SU-DHL-6 (cell line): ENCODE data around the gene ACKR2.

Experiments
- H2AFZ ChIP-seq: fragments of 200-600 bp; sonication (generic); 2 replicates; pipeline ENCODE4 v1.6.1; 2014; ENCODE audit warnings: low read depth, mild to moderate bottlenecking, moderate library complexity, mixed read lengths, antibody characterized with exemption, low read length; ENCODE audit not compliant: severe bottlenecking
- H3F3A ChIP-seq: fragments of 200-600 bp; shearing (Covaris generic); 2 replicates; pipeline ENCODE4 v1.6.0; 2016; ENCODE audit warnings: antibody characterized with exemption, mild to moderate bottlenecking; ENCODE audit not compliant: insufficient read depth
- H3K27ac ChIP-seq: fragments of 200-600 bp; sonication (generic); 2 replicates; pipeline ENCODE4 v1.5.1; 2016; ENCODE audit warnings: low read depth, mild to moderate bottlenecking, low read length, moderate library complexity, mixed read lengths
- H3K27me3 ChIP-seq: fragments of 200-600 bp; sonication (generic), shearing (Covaris generic); 2 replicates; pipeline ENCODE4 v1.6.0; 2014; ENCODE audit warnings: mild to moderate bottlenecking, low read length
- H3K36me3 ChIP-seq: fragments of 200-600 bp; sonication (generic); 2 replicates; pipeline ENCODE4 v1.6.1; 2014; ENCODE audit warnings: mild to moderate bottlenecking, low read length, mixed read lengths
- H3K4me2 ChIP-seq: fragments of 300-600, 200-600 bp; shearing (Covaris generic), sonication (generic); 2 replicates; pipeline ENCODE4 v1.6.0; 2014; ENCODE audit warnings: low read length, low read depth, mild to moderate bottlenecking; ENCODE audit not compliant: poor library complexity, severe bottlenecking
- H3K4me3 ChIP-seq: fragments of 200-600 bp; sonication (generic); 2 replicates; pipeline ENCODE4 v1.5.1; 2014; ENCODE audit warnings: antibody characterized with exemption, low read length, mild to moderate bottlenecking, mixed read lengths; ENCODE audit not compliant: insufficient read depth, poor library complexity, severe bottlenecking
- H3K79me2 ChIP-seq: fragments of 200-600 bp; sonication (generic); 2 replicates; pipeline ENCODE4 v1.6.1; 2014; ENCODE audit warnings: mild to moderate bottlenecking, low read length, moderate library complexity; ENCODE audit not compliant: insufficient read depth
- H3K9ac ChIP-seq: fragments of 200-600 bp; sonication (generic); 2 replicates; pipeline ENCODE4 v1.7.0; 2014; ENCODE audit warnings: mild to moderate bottlenecking, low read length
- H3K9me2 ChIP-seq: fragments of 200-600 bp; sonication (generic); replicated peaks from 2 replicates; pipeline ENCODE4 v1.6.1; 2014; ENCODE audit warnings: low read length; ENCODE audit not compliant: insufficient read depth
- H3K9me3 ChIP-seq: fragments of 200-600 bp; sonication (generic); 2 replicates; pipeline ENCODE4 v1.6.1; 2014; ENCODE audit warnings: low read length, mixed read lengths; ENCODE audit not compliant: insufficient read depth
- H4K20me1 ChIP-seq: fragments of 200-600 bp; sonication (generic); 2 replicates; pipeline ENCODE4 v1.6.1; 2014; ENCODE audit warnings: low read depth, mild to moderate bottlenecking, antibody characterized with exemption, low read length, moderate library complexity, mixed read lengths
- EZH2phosphoT487 ChIP-seq: fragments of 200-600 bp; sonication (generic), shearing (Covaris generic); conservative IDR thresholded peaks from 2 replicates; pipeline ENCODE4 v1.6.1; 2018; ENCODE audit warnings: mild to moderate bottlenecking, antibody characterized with exemption, low read length, moderate library complexity, mixed read lengths
- TF ChIP-seq, protein P1 (sequence below): fragments of 200-600 bp; sonication (generic); IDR thresholded peaks from one replicate; pipeline ENCODE4 v1.5.1; 2017; ENCODE audit warnings: antibody characterized with exemption, mild to moderate bottlenecking, low read length, moderate library complexity; ENCODE audit not compliant: insufficient read depth, poor library complexity, severe bottlenecking

ACKR2 gene

DNA sequence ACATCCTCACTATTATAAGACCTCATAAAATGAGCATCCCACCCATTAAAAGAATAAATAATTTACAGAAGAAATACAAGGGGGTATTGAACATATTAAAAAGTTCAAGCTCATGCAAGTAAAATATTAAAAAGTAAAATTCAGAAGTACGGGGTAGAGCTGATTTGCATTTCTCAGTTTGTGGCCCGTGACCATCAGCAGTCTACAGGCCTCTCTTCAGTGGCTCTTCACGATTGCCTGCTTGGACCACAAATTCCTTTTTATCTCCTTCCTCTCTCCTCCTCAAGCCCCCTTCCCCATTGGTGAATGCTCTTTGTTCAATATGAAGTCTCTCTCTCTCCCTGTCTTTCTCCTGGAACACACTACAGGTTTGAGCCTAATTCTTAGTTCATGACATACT, 47.3 kb downstream of the ACKR2 start:
- Histone ChIP-seq H3K9me2 (no peaks in the 10 kb centered on the region), H3K9me3 (no peaks in the 10 kb centered on the region), H3K27ac (no peak overlapping the region), H4K20me1 (no peaks in the 10 kb centered on the region), H3K4me3 (no peak overlapping the region), H3K9ac (no peak overlapping the region), H3K79me2 (no peaks in the 10 kb centered on the region), H3F3A (no peaks in the 10 kb centered on the region), H2AFZ (no peak overlapping the region), H3K27me3 (no peaks in the 10 kb centered on the region), H3K4me2 (no peak overlapping the region), H3K36me3 (no peaks in the 10 kb centered on the region)
- TF ChIP-seq, protein P1, sequence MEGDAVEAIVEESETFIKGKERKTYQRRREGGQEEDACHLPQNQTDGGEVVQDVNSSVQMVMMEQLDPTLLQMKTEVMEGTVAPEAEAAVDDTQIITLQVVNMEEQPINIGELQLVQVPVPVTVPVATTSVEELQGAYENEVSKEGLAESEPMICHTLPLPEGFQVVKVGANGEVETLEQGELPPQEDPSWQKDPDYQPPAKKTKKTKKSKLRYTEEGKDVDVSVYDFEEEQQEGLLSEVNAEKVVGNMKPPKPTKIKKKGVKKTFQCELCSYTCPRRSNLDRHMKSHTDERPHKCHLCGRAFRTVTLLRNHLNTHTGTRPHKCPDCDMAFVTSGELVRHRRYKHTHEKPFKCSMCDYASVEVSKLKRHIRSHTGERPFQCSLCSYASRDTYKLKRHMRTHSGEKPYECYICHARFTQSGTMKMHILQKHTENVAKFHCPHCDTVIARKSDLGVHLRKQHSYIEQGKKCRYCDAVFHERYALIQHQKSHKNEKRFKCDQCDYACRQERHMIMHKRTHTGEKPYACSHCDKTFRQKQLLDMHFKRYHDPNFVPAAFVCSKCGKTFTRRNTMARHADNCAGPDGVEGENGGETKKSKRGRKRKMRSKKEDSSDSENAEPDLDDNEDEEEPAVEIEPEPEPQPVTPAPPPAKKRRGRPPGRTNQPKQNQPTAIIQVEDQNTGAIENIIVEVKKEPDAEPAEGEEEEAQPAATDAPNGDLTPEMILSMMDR = no peak
- no peak for TF ChIP-seq EZH2phosphoT487

DNA sequence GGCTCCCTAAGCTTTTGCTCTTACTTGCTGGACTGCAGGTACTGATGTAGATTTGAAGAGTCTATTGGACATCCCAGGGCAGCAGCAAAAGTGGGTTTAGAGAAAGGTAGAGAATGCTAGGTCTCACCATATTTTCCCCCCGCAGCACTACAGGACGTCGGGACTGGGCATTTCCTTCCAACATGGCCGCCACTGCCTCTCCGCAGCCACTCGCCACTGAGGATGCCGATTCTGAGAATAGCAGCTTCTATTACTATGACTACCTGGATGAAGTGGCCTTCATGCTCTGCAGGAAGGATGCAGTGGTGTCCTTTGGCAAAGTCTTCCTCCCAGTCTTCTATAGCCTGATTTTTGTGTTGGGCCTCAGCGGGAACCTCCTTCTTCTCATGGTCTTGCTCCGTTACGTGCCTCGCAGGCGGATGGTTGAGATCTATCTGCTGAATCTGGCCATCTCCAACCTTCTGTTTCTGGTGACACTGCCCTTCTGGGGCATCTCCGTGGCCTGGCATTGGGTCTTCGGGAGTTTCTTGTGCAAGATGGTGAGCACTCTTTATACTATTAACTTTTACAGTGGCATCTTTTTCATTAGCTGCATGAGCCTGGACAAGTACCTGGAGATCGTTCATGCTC, 55.2 kb downstream of the ACKR2 start:
- TF ChIP-seq EZH2phosphoT487 = no peak
- TF ChIP-seq, protein P1 = no peak
- no peak overlapping the region for H3K9ac ChIP-seq
- H3K9me2 ChIP-seq = no peaks in the 10 kb centered on the region

DNA sequence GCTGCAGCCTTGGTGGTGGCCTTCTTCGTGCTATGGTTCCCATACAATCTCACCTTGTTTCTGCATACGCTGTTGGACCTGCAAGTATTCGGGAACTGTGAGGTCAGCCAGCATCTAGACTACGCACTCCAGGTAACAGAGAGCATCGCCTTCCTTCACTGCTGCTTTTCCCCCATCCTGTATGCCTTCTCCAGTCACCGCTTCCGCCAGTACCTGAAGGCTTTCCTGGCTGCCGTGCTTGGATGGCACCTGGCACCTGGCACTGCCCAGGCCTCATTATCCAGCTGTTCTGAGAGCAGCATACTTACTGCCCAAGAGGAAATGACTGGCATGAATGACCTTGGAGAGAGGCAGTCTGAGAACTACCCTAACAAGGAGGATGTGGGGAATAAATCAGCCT, 56.0 kb downstream of the ACKR2 start:
- H3K27me3 ChIP-seq = no peaks in the 10 kb centered on the region
- H3K36me3 ChIP-seq = no peaks in the 10 kb centered on the region
- H3K79me2 ChIP-seq = no peaks in the 10 kb centered on the region
- H4K20me1 ChIP-seq = no peaks in the 10 kb centered on the region
- TF ChIP-seq EZH2phosphoT487 = no peak
- TF ChIP-seq, protein P1 = no peak
- no peaks in the 10 kb centered on the region for H3F3A ChIP-seq
- no peak overlapping the region for H2AFZ ChIP-seq
- no peak overlapping the region for H3K4me2 ChIP-seq
- no peaks in the 10 kb centered on the region for H3K9me3 ChIP-seq
- no peak overlapping the region for H3K4me3 ChIP-seq
- H3K9ac ChIP-seq = no peak overlapping the region
- H3K27ac ChIP-seq = no peak overlapping the region
- H3K9me2 ChIP-seq = no peaks in the 10 kb centered on the region

More for the DNA sequence above, 55.2 kb downstream of the ACKR2 start:
- Histone ChIP-seq H4K20me1 (no peaks in the 10 kb centered on the region), H3K79me2 (no peaks in the 10 kb centered on the region), H3K36me3 (no peaks in the 10 kb centered on the region), H3K27me3 (no peaks in the 10 kb centered on the region), H3K4me2 (no peak overlapping the region), H2AFZ (no peak overlapping the region), H3K9me3 (no peaks in the 10 kb centered on the region), H3K4me3 (no peak overlapping the region), H3K27ac (no peak overlapping the region), H3F3A (no peaks in the 10 kb centered on the region)
